ENCODE measurements around the gene EIF2B1.

EIF2B1 gene

DNA sequence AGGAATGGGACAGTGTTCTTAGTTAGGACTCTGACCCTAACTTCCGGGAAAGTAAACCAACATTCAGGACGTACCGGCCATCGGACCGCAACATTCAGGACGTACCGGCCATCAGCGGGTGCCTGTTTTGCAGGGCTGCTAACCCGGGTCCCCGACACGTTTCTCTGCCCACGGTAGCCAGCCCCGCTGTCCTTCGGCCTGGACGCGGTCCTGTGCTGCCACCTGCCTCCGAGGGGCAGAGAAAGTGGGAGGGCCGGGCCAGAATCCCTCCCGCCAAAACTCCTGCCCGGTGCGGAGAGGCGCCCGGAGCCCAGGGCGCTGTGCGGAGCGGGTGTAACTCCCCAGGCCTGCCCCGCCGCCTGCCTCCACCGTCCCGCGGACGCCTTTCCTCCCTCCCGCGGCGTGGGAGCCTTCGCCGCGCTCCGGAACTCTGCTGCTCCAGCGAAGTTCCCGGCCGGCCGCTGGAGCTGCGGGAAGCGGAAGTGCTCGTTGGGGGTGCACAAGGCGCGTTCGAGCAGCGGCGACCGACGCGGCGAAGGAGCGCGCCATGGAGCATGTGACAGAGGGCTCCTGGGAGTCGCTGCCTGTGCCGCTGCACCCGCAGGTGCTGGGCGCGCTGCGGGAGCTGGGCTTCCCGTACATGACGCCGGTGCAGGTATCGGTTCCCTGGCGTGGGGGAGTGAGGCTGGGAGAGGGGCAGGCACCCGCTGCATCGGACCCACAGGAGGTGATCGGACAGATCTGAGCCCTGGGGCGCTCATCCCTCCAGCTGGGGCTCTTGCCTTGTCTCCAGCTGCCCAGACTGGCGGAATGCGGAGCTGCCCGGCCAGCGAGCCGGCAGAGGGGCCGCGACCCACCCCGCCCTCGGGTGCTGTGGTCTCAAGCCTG lies 31.6 kb downstream of the EIF2B1 start, which contains the start of gene DDX55:
DDX55 (plus strand) TSS at position 498 of the 888 bp plus-strand sequence; CDS start at position 548, 50 bp downstream.
- Histone ChIP-seq H2AFZ (ENCODE audit: low read depth, low read length) (peak within 1 kb of the TSS; percentile 89), H3K9ac (ENCODE audit: low read length) (peak within 1 kb of the TSS; percentile 97), H2AK5ac (ENCODE audit: low read length, severe bottlenecking) (peak within 1 kb of the TSS; percentile 83), H3K4ac (ENCODE audit: low read depth in 1 of 2, low read length in 2 of 2) (peak within 1 kb of the TSS; percentile 85 to 89), H3K4me1 (ENCODE audit: control insufficient read depth, insufficient read depth, low read depth, low read length) (peaks cover 11% of the 10 kb centered on the region), H2BK120ac (ENCODE audit: low read depth, low read length) (no peak within 1 kb of the TSS), H3K9me3 (ENCODE audit: control insufficient read depth, low read length) (no peaks in the 10 kb centered on the region), H3K79me1 (replicated peaks; ENCODE audit: low read length, poor library complexity, severe bottlenecking) (peaks cover 30% of the 10 kb centered on the region), H3K27me3 (ENCODE audit: control insufficient read depth in 1 of 2, insufficient read depth in 1 of 2, low read length in 2 of 2) (no peaks in the 10 kb centered on the region), H2BK15ac (ENCODE audit: low read depth, poor library complexity, severe bottlenecking) (peak within 1 kb of the TSS; percentile 67), H4K8ac (ENCODE audit: low read length) (peak within 1 kb of the TSS; percentile 100), H2BK12ac (ENCODE audit: low read length in 2 of 2) (peak within 1 kb of the TSS in 1 of 2 experiments; percentile 74), H2BK5ac (ENCODE audit: low read depth, low read length, poor library complexity, severe bottlenecking) (peak within 1 kb of the TSS; percentile 3), H3K14ac (ENCODE audit: low read length in 2 of 2) (peak within 1 kb of the TSS in 1 of 2 experiments; percentile 98), H4K91ac (ENCODE audit: low read length) (peak within 1 kb of the TSS; percentile 98), H3K18ac (ENCODE audit: low read depth in 1 of 2, low read length in 2 of 2) (peak within 1 kb of the TSS; percentile 97 to 100), H3K36me3 (ENCODE audit: control insufficient read depth in 1 of 2, insufficient read depth in 2 of 2, low read depth in 1 of 2, low read length in 2 of 2) (peaks cover 22 to 52% of the 10 kb centered on the region in 2 experiments), H3K4me2 (ENCODE audit: low read length, poor library complexity, severe bottlenecking) (peak within 1 kb of the TSS; percentile 88), H3K27ac (ENCODE audit: low read length, poor library complexity, severe bottlenecking) (peak within 1 kb of the TSS; percentile 41), H3K4me3 (ENCODE audit: insufficient read depth in 1 of 2, low read depth in 1 of 2, low read length in 2 of 2) (peak within 1 kb of the TSS; percentile 100), H3K23ac (ENCODE audit: low read length in 2 of 2) (no peak within 1 kb of the TSS)
- WGBS: under 1% methylated on average over 74 of the region's 81 CpGs
- peak; percentile 90 for DNase-seq

DNA sequence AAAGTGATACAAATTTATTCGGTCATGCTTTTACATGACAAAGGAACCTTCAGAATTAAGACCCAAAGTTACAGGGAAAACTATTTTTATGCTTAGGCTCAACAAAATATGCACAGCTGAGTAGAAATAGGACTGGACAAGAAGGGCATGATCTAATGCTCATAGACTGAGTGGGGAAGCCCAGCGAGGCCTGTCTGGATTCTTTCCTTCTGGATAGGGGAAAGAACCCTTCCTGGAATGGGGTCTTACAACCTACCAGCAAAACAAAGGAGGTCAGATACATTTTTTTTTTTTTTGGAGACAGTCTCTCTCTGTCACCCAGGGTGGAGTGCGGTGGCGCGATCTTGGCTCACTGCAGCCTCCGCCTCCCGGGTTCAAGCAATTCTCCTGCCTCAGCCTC lies 33.8 kb downstream of the EIF2B1 start:
- no peak overlapping the region for H3K9ac ChIP-seq (ENCODE audit: low read length)
- H2AFZ ChIP-seq (ENCODE audit: low read depth, low read length): no peak overlapping the region
- no peak overlapping the region for H3K4ac ChIP-seq (ENCODE audit: low read depth in 1 of 2, low read length in 2 of 2)
- H3K4me3 ChIP-seq (ENCODE audit: insufficient read depth in 1 of 2, low read depth in 1 of 2, low read length in 2 of 2): no peak overlapping the region
- DNase-seq: no peak
- H3K14ac ChIP-seq (ENCODE audit: low read length in 2 of 2): no peak overlapping the region
- H2BK12ac ChIP-seq (ENCODE audit: low read length in 2 of 2): no peak overlapping the region
- H2BK15ac ChIP-seq (ENCODE audit: low read depth, poor library complexity, severe bottlenecking): no peak overlapping the region
- peaks cover 18% of the 10 kb centered on the region for H3K79me1 ChIP-seq (replicated peaks; ENCODE audit: low read length, poor library complexity, severe bottlenecking)
- H3K4me2 ChIP-seq (ENCODE audit: low read length, poor library complexity, severe bottlenecking): no peak overlapping the region
- H3K18ac ChIP-seq (ENCODE audit: low read depth in 1 of 2, low read length in 2 of 2): no peak overlapping the region
- H3K36me3 ChIP-seq (ENCODE audit: control insufficient read depth in 1 of 2, insufficient read depth in 2 of 2, low read depth in 1 of 2, low read length in 2 of 2): peaks cover 9 to 52% of the 10 kb centered on the region in 2 experiments
- peaks cover 11% of the 10 kb centered on the region for H3K4me1 ChIP-seq (ENCODE audit: control insufficient read depth, insufficient read depth, low read depth, low read length)
- H4K91ac ChIP-seq (ENCODE audit: low read length): no peak overlapping the region
- no peak overlapping the region for H3K27ac ChIP-seq (ENCODE audit: low read length, poor library complexity, severe bottlenecking)
- no peak overlapping the region for H2BK5ac ChIP-seq (ENCODE audit: low read depth, low read length, poor library complexity, severe bottlenecking)
- no peaks in the 10 kb centered on the region for H3K9me3 ChIP-seq (ENCODE audit: control insufficient read depth, low read length)
- WGBS: 96% methylated on average over 6 of the region's 7 CpGs
- H2AK5ac ChIP-seq (ENCODE audit: low read length, severe bottlenecking): no peak overlapping the region
- no peaks in the 10 kb centered on the region for H3K27me3 ChIP-seq (ENCODE audit: control insufficient read depth in 1 of 2, insufficient read depth in 1 of 2, low read length in 2 of 2)
- H3K23ac ChIP-seq (ENCODE audit: low read length in 2 of 2): no peak overlapping the region
- no peak overlapping the region for H4K8ac ChIP-seq (ENCODE audit: low read length)
- H2BK120ac ChIP-seq (ENCODE audit: low read depth, low read length): no peak overlapping the region

DNA sequence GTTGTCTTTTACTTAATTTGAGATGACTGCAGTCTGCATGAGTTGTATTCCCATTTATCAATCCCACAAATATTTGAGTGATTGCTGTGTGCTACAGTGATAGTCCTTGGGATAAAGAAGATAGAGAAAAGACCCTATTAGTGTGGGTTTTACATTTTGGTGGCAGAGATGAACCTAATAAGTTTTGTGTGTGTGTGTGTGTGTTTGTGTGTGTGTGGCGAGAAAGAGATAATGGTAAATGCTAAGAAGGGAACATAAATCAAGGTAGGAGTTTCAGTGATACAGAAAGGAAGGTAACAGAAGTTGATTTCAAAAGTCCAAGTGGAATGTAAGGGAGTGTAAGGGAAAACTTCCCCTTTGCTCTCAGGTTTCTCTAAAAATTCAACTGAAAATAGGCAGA lies 34.2 kb downstream of the EIF2B1 start:
- WGBS: 93% methylated on average over 1 of the region's 1 CpG
- H2AFZ ChIP-seq (ENCODE audit: low read depth, low read length): no peak overlapping the region
- H3K27me3 ChIP-seq (ENCODE audit: control insufficient read depth in 1 of 2, insufficient read depth in 1 of 2, low read length in 2 of 2): no peaks in the 10 kb centered on the region
- H2BK120ac ChIP-seq (ENCODE audit: low read depth, low read length): no peak overlapping the region
- no peak overlapping the region for H3K18ac ChIP-seq (ENCODE audit: low read depth in 1 of 2, low read length in 2 of 2)
- H3K4me3 ChIP-seq (ENCODE audit: insufficient read depth in 1 of 2, low read depth in 1 of 2, low read length in 2 of 2): no peak overlapping the region
- peaks cover 10 to 53% of the 10 kb centered on the region in 2 experiments for H3K36me3 ChIP-seq (ENCODE audit: control insufficient read depth in 1 of 2, insufficient read depth in 2 of 2, low read depth in 1 of 2, low read length in 2 of 2)
- H4K8ac ChIP-seq (ENCODE audit: low read length): no peak overlapping the region
- no peak overlapping the region for H2BK5ac ChIP-seq (ENCODE audit: low read depth, low read length, poor library complexity, severe bottlenecking)
- no peak overlapping the region for H2BK12ac ChIP-seq (ENCODE audit: low read length in 2 of 2)
- no peak overlapping the region for H2BK15ac ChIP-seq (ENCODE audit: low read depth, poor library complexity, severe bottlenecking)
- DNase-seq: no peak
- peaks cover 11% of the 10 kb centered on the region for H3K4me1 ChIP-seq (ENCODE audit: control insufficient read depth, insufficient read depth, low read depth, low read length)
- no peak overlapping the region for H2AK5ac ChIP-seq (ENCODE audit: low read length, severe bottlenecking)
- no peak overlapping the region for H3K14ac ChIP-seq (ENCODE audit: low read length in 2 of 2)
- H3K9me3 ChIP-seq (ENCODE audit: control insufficient read depth, low read length): no peaks in the 10 kb centered on the region
- no peak overlapping the region for H3K27ac ChIP-seq (ENCODE audit: low read length, poor library complexity, severe bottlenecking)
- peaks cover 18% of the 10 kb centered on the region for H3K79me1 ChIP-seq (replicated peaks; ENCODE audit: low read length, poor library complexity, severe bottlenecking)
- no peak overlapping the region for H3K23ac ChIP-seq (ENCODE audit: low read length in 2 of 2)
- H3K9ac ChIP-seq (ENCODE audit: low read length): no peak overlapping the region
- no peak overlapping the region for H4K91ac ChIP-seq (ENCODE audit: low read length)
- no peak overlapping the region for H3K4me2 ChIP-seq (ENCODE audit: low read length, poor library complexity, severe bottlenecking)
- H3K4ac ChIP-seq (ENCODE audit: low read depth in 1 of 2, low read length in 2 of 2): no peak overlapping the region

DNA sequence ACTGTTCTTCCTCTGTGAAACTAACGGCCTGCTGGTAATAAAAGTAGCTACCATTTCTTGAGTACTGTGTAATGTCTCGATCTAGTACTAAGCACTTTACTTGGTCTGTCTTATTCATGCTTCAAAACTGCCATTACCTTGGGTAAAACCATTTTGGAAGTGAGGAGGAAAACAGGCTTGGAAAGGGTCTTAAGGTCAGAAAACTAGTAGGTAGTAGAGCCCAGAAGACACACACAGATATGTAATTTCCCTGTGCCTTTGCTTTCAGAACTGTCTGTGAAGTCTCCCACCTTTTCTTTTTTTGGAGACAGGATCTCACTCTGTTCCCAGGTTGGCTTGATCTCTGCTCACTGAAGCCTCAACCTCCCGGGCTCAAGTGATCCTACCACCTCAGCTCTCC lies 35.0 kb downstream of the EIF2B1 start:
- no peak overlapping the region for H3K14ac ChIP-seq (ENCODE audit: low read length in 2 of 2)
- H3K9me3 ChIP-seq (ENCODE audit: control insufficient read depth, low read length): no peaks in the 10 kb centered on the region
- H3K4ac ChIP-seq (ENCODE audit: low read depth in 1 of 2, low read length in 2 of 2): no peak overlapping the region
- no peak overlapping the region for H3K23ac ChIP-seq (ENCODE audit: low read length in 2 of 2)
- no peak overlapping the region for H3K4me3 ChIP-seq (ENCODE audit: insufficient read depth in 1 of 2, low read depth in 1 of 2, low read length in 2 of 2)
- no peak overlapping the region for H4K91ac ChIP-seq (ENCODE audit: low read length)
- H2BK5ac ChIP-seq (ENCODE audit: low read depth, low read length, poor library complexity, severe bottlenecking): no peak overlapping the region
- no CpG with 5 or more reads among the region's 3 CpGs for WGBS
- peaks cover 18% of the 10 kb centered on the region for H3K79me1 ChIP-seq (replicated peaks; ENCODE audit: low read length, poor library complexity, severe bottlenecking)
- no peak overlapping the region for H3K18ac ChIP-seq (ENCODE audit: low read depth in 1 of 2, low read length in 2 of 2)
- peaks cover 13 to 56% of the 10 kb centered on the region in 2 experiments for H3K36me3 ChIP-seq (ENCODE audit: control insufficient read depth in 1 of 2, insufficient read depth in 2 of 2, low read depth in 1 of 2, low read length in 2 of 2)
- peak overlapping the region; percentile 40 for H3K9ac ChIP-seq (ENCODE audit: low read length)
- no peak for DNase-seq
- H2BK15ac ChIP-seq (ENCODE audit: low read depth, poor library complexity, severe bottlenecking): no peak overlapping the region
- no peak overlapping the region for H4K8ac ChIP-seq (ENCODE audit: low read length)
- H3K27me3 ChIP-seq (ENCODE audit: control insufficient read depth in 1 of 2, insufficient read depth in 1 of 2, low read length in 2 of 2): no peaks in the 10 kb centered on the region
- H2AFZ ChIP-seq (ENCODE audit: low read depth, low read length): no peak overlapping the region
- no peak overlapping the region for H2BK12ac ChIP-seq (ENCODE audit: low read length in 2 of 2)
- no peak overlapping the region for H3K4me2 ChIP-seq (ENCODE audit: low read length, poor library complexity, severe bottlenecking)
- no peak overlapping the region for H2AK5ac ChIP-seq (ENCODE audit: low read length, severe bottlenecking)
- peaks cover 7% of the 10 kb centered on the region for H3K4me1 ChIP-seq (ENCODE audit: control insufficient read depth, insufficient read depth, low read depth, low read length)
- H3K27ac ChIP-seq (ENCODE audit: low read length, poor library complexity, severe bottlenecking): no peak overlapping the region
- no peak overlapping the region for H2BK120ac ChIP-seq (ENCODE audit: low read depth, low read length)

All from mesenchymal stem cell (in vitro differentiated cells and primary cell).